H9 (cell line): ENCODE results near the gene EFCAB10. TPM values are rescaled to one million over a fixed set of nuclear protein-coding genes. Genes with fewer than 3 reads are reported as not detected.
"Not testable (repeated sequence)": the region's sequence is repeated elsewhere in the genome, so short reads cannot be mapped to it uniquely, and the experiment has no call there.

Experiments
- DNase-seq: peaks from one replicate; pipeline ENCODE4 v3.0.0-alpha.2; 2017
- H2AFZ ChIP-seq: one replicate; pipeline ENCODE4 v1.6.1; 2013; ENCODE audit warnings: mild to moderate bottlenecking, low read length, control low read depth, moderate library complexity
- H2AK5ac ChIP-seq: 2 replicates; pipeline ENCODE4 v1.6.1; 2013; ENCODE audit warnings: low read length, control low read depth, mixed read lengths; ENCODE audit not compliant: insufficient read length
- H2BK120ac ChIP-seq: one replicate; pipeline ENCODE4 v1.6.1; 2013; ENCODE audit warnings: low read depth, mild to moderate bottlenecking, low read length, control low read depth, inconsistent platforms; ENCODE audit not compliant: poor library complexity, severe bottlenecking
- H2BK12ac ChIP-seq: 2 replicates; pipeline ENCODE4 v1.6.1; 2013; ENCODE audit warnings: low read length, control low read depth, mixed read lengths, low read depth; ENCODE audit not compliant: insufficient read length
- H2BK15ac ChIP-seq: 2 replicates; pipeline ENCODE4 v1.6.1; 2013; ENCODE audit warnings: low read depth, low read length, control low read depth
- H2BK20ac ChIP-seq: one replicate; pipeline ENCODE4 v1.6.1; 2013; ENCODE audit warnings: low read depth, mild to moderate bottlenecking, low read length, control low read depth, inconsistent platforms; ENCODE audit not compliant: poor library complexity, severe bottlenecking
- H2BK5ac ChIP-seq: 2 replicates; pipeline ENCODE4 v1.6.1; 2013; ENCODE audit warnings: low read length, control low read depth, mixed read lengths; ENCODE audit not compliant: insufficient read length
- H3K14ac ChIP-seq: 2 replicates; pipeline ENCODE4 v1.6.1; 2013; ENCODE audit warnings: low read length, control low read depth; ENCODE audit not compliant: insufficient read depth
- H3K18ac ChIP-seq: 2 replicates; pipeline ENCODE4 v1.6.1; 2013; ENCODE audit warnings: low read depth, mild to moderate bottlenecking, mixed read lengths, low read length, control low read depth; ENCODE audit not compliant: insufficient read length
- H3K23ac ChIP-seq: 2 replicates; pipeline ENCODE4 v1.6.1; 2013; ENCODE audit warnings: low read length, control low read depth, mixed read lengths, low read depth; ENCODE audit not compliant: insufficient read length
- H3K23me2 ChIP-seq: 2 replicates; pipeline ENCODE4 v1.6.1; 2013; ENCODE audit warnings: low read depth, mild to moderate bottlenecking, mixed read lengths, low read length, control low read depth; ENCODE audit not compliant: insufficient read length, poor library complexity, severe bottlenecking
- H3K27ac ChIP-seq: 2 replicates; pipeline ENCODE4 v1.5.1; 2013; ENCODE audit warnings: low read length, control low read depth, mixed read lengths, low read depth; ENCODE audit not compliant: insufficient read length
- H3K27me3 ChIP-seq: 2 replicates; pipeline ENCODE4 v1.6.1; 2013; ENCODE audit warnings: low read length, control low read depth, inconsistent platforms; ENCODE audit not compliant: insufficient read depth
- H3K4ac ChIP-seq: 2 replicates; pipeline ENCODE4 v1.6.1; 2013; ENCODE audit warnings: low read depth, mild to moderate bottlenecking, control low read depth, inconsistent platforms, low read length, moderate library complexity
- H3K4me1 ChIP-seq: 2 replicates; pipeline ENCODE4 v1.6.1; 2013; ENCODE audit warnings: low read length, control low read depth, inconsistent platforms; ENCODE audit not compliant: insufficient read depth
- H3K4me2 ChIP-seq: 2 replicates; pipeline ENCODE4 v1.6.1; 2013; ENCODE audit warnings: low read length, control low read depth, mixed read lengths; ENCODE audit not compliant: insufficient read length, insufficient read depth
- H3K56ac ChIP-seq: 2 replicates; pipeline ENCODE4 v1.6.1; 2013; ENCODE audit warnings: low read depth, mild to moderate bottlenecking, mixed read lengths, low read length, control low read depth; ENCODE audit not compliant: insufficient read length
- H3K79me1 ChIP-seq: 2 replicates; pipeline ENCODE4 v1.6.1; 2013; ENCODE audit warnings: low read depth, mild to moderate bottlenecking, moderate library complexity, low read length, control low read depth, inconsistent platforms; ENCODE audit not compliant: insufficient read depth, poor library complexity, severe bottlenecking
- H3K79me2 ChIP-seq: 2 replicates; pipeline ENCODE4 v1.6.1; 2013; ENCODE audit warnings: low read length, control low read depth, inconsistent platforms; ENCODE audit not compliant: insufficient read depth
- H3K9ac ChIP-seq: 2 replicates; pipeline ENCODE4 v1.6.1; 2013; ENCODE audit warnings: low read length, control low read depth, mixed read lengths; ENCODE audit not compliant: insufficient read length; ENCODE audit errors: extremely low read depth
- H3K9me3 ChIP-seq: one replicate; pipeline ENCODE4 v1.6.1; 2013; ENCODE audit warnings: low read depth, low read length, inconsistent platforms; ENCODE audit not compliant: control insufficient read depth
- H3T11ph ChIP-seq: one replicate; pipeline ENCODE4 v1.6.1; 2013; ENCODE audit warnings: mild to moderate bottlenecking, low read length, control low read depth, inconsistent platforms
- H4K20me1 ChIP-seq: one replicate; pipeline ENCODE4 v1.6.1; 2013; ENCODE audit not compliant: control insufficient read depth, insufficient read length, insufficient read depth
- H4K5ac ChIP-seq: 2 replicates; pipeline ENCODE4 v1.6.1; 2013; ENCODE audit warnings: low read depth, mild to moderate bottlenecking, mixed read lengths, low read length, control low read depth; ENCODE audit not compliant: insufficient read length
- H4K8ac ChIP-seq: replicated peaks from 2 replicates; pipeline ENCODE4 v1.6.1; 2013; ENCODE audit warnings: low read length, control low read depth, mixed read lengths, low read depth; ENCODE audit not compliant: insufficient read length
- H4K91ac ChIP-seq: 2 replicates; pipeline ENCODE4 v1.6.1; 2013; ENCODE audit warnings: low read depth, mild to moderate bottlenecking, moderate library complexity, mixed read lengths, low read length, control low read depth; ENCODE audit not compliant: insufficient read length
- H3K27ac Mint-ChIP-seq, 3 experiments: 2 replicates in 2 of 3; 3 replicates in 1 of 3; pipeline ENCODE4 v1.8.0; 2020 to 2021; ENCODE audit warnings: mixed read lengths in 3 of 3, mild to moderate bottlenecking in 1 of 3, moderate library complexity in 1 of 3
- H3K27me3 Mint-ChIP-seq: 2 replicates; pipeline ENCODE4 v1.8.0; 2021; ENCODE audit warnings: low read depth, mild to moderate bottlenecking, moderate library complexity, mixed read lengths
- H3K36me3 Mint-ChIP-seq, 3 experiments: 2 replicates in 2 of 3; 3 replicates in 1 of 3; pipeline ENCODE4 v1.8.0; 2020 to 2021; ENCODE audit warnings: low read depth in 3 of 3, mixed read lengths in 3 of 3; ENCODE audit not compliant: insufficient read depth in 1 of 3
- H3K4me1 Mint-ChIP-seq, 2 experiments: 2 replicates each; pipeline ENCODE4 v1.8.0; 2020; ENCODE audit warnings: mixed read lengths in 2 of 2
- H3K4me3 Mint-ChIP-seq, 2 experiments: 2 replicates in 1 of 2; 3 replicates in 1 of 2; pipeline ENCODE4 v1.8.0; 2020 to 2021; ENCODE audit warnings: mild to moderate bottlenecking in 2 of 2, mixed read lengths in 2 of 2, moderate library complexity in 1 of 2
- H3K9me3 Mint-ChIP-seq, 2 experiments: 2 replicates in 1 of 2; 3 replicates in 1 of 2; pipeline ENCODE4 v1.8.0; 2020; ENCODE audit warnings: mild to moderate bottlenecking in 2 of 2, mixed read lengths in 2 of 2, moderate library complexity in 1 of 2
- CTCF ChIP-seq: fragments of 200-600 bp; sonication (generic); conservative IDR thresholded peaks from 3 replicates; pipeline ENCODE4 v1.8.0; 2021; ENCODE audit warnings: antibody characterized with exemption, mild to moderate bottlenecking
- WGBS: extraction: QIAGEN DNeasy Blood & Tissue Kit; methylation state at CpG from one replicate; pipeline ENCODE4 v1.1.7; 2013; ENCODE audit warnings: missing lambda C conversion rate, low lambda C conversion rate, mixed read lengths; ENCODE audit not compliant: insufficient read length; ENCODE audit errors: extremely low coverage; 5-methylcytosine and 5-hydroxymethylcytosine counted together
- total RNA-seq: library from RNA; stranded (reverse); gene quantifications from 2 replicates; pipeline ENCODE4 v1.2.1, GENCODE V29; 2021

The EFCAB10 gene
- total RNA-seq, 1 experiment from 2014 or later, result 1.5 TPM

- no peak overlapping the region; a peak in 1 of 7 replicates for H3K27ac Mint-ChIP-seq
- Histone ChIP-seq H3K79me1 (no peaks in the 10 kb centered on the region), H2AFZ (no peak overlapping the region), H4K20me1 (no peaks in the 10 kb centered on the region), H3K9ac (no peak overlapping the region), H3K27ac (no peak overlapping the region), H2BK15ac (no peak overlapping the region), H3K23ac (no peak overlapping the region), H3K56ac (no peak overlapping the region), H3K4me1 (0 out of 2 replicates have a peak, but pooled peaks cover 2% of the 10 kb centered on the region), H3K18ac (no peak overlapping the region), H2BK12ac (no peak overlapping the region), H2BK20ac (no peak overlapping the region), H4K91ac (no peak overlapping the region), H4K8ac (no peak overlapping the region), H3K9me3 (no peaks in the 10 kb centered on the region), H2BK5ac (no peak overlapping the region), H2BK120ac (no peak overlapping the region), H3K4me2 (no peak overlapping the region), H4K5ac (no peak overlapping the region), H3K27me3 (no peaks in the 10 kb centered on the region), H2AK5ac (no peak overlapping the region), H3K14ac (no peak overlapping the region), H3K4ac (no peak overlapping the region), H3K23me2 (peaks cover 4% of the 10 kb centered on the region), H3T11ph (no peak overlapping the region), H3K79me2 (no peaks in the 10 kb centered on the region)
- H3K9me3 Mint-ChIP-seq, result no peaks in the 10 kb centered on the region
- peaks cover 0 to 7% (median 0%) of the 10 kb centered on the region in 3 experiments; a peak in 2 of 7 replicates for H3K36me3 Mint-ChIP-seq
- no peak overlapping the region for H3K4me3 Mint-ChIP-seq
- WGBS, result no CpG with 5 or more reads among the region's 10 CpGs
- peaks cover 12 to 16% of the 10 kb centered on the region in 2 experiments for H3K4me1 Mint-ChIP-seq
- H3K27me3 Mint-ChIP-seq, result peaks cover under 1% of the 10 kb centered on the region; the same call in 1 of the 2 replicates
- no peak for TF ChIP-seq CTCF
- no peak for DNase-seq
Observed at GRCh38 chr7:105530126-105530525, 51.2 kb downstream of the EFCAB10 start.

- not testable (repeated sequence) for DNase-seq, H3K4me3 Mint-ChIP-seq
Observed at GRCh38 chr7:105527737-105528136, 53.6 kb downstream of the EFCAB10 start.

More at GRCh38 chr7:105527737-105528136, 53.6 kb downstream of the EFCAB10 start:
- H2BK15ac ChIP-seq, H2BK20ac ChIP-seq, H2BK5ac ChIP-seq, H2AFZ ChIP-seq, H3K27ac Mint-ChIP-seq, H4K20me1 ChIP-seq, H3K27ac ChIP-seq, H3K4me2 ChIP-seq, H3K56ac ChIP-seq, H3K9ac ChIP-seq, H2AK5ac ChIP-seq, H4K91ac ChIP-seq, H3K9me3 Mint-ChIP-seq, H3K23me2 ChIP-seq, H2BK120ac ChIP-seq, H3K36me3 Mint-ChIP-seq, H3K79me1 ChIP-seq, H4K8ac ChIP-seq, H3K27me3 ChIP-seq, H3K4me1 ChIP-seq, H2BK12ac ChIP-seq, H3K79me2 ChIP-seq, H3K9me3 ChIP-seq, H3T11ph ChIP-seq, H3K18ac ChIP-seq, H4K5ac ChIP-seq, H3K27me3 Mint-ChIP-seq, H3K4me1 Mint-ChIP-seq, H3K14ac ChIP-seq, H3K4ac ChIP-seq, H3K23ac ChIP-seq: not testable (repeated sequence)
- no CpG with 5 or more reads among the region's 5 CpGs for WGBS
